Ammon's horn (tissue), 1 donor: ENCODE measurements around the gene MYCBP.
"Not testable (repeated sequence)": the region's sequence is repeated elsewhere in the genome, so short reads cannot be mapped to it uniquely, and the experiment has no call there.

Experiments used
- DNase-seq: peaks from one replicate; pipeline ENCODE4 v3.0.0-alpha.2; 2016; ENCODE audit warnings: low spot score

MYCBP gene

DNA sequence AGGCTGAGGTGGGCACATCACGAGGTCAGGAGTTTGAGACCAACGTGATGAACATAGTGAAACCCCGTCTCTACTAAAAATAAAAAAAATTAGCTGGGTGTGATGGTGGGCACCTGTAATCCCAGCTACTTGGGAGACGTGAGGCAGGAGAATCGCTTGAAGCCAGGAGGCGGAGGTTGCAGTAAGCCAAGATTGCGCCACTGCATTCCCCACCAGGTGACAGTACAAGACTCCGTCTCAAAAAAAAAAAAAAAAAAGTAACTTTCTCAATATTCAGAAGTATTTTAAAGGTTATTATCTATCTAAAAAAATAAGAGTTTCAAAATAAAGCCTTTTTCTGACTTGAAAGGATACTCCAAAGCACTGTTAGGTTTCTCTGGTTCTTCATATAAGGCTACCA, 5.9 kb downstream of the MYCBP start:
- no peak for DNase-seq

DNA sequence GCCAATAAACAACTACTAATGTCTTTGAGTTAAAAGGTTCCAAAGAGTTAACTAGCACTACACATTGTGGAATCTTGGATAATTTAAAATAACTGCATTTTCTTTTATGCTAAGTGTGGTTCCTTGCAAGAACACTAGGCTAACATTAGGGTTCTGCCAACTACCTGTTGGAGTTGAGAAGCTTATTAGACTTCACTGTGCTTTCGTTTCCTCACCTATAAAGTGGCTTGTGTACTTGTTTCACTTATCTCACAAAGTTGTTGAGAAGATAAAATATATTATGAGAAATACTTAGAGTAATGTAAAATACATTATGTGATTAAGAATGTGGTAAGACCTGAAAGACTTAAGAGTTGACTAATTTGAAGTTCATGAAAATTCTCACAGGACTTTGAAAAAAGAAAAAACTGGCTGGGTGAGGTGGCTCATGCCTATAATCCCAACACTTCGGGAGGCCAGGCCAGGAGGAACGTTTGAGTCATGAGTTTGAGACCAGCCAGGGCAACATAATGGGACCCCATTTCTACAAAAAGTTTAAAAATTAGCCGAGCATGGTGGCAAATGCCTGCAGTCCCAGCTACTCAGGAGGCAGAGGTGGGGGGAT, 7.9 kb downstream of the MYCBP start:
- DNase-seq: no peak

DNA sequence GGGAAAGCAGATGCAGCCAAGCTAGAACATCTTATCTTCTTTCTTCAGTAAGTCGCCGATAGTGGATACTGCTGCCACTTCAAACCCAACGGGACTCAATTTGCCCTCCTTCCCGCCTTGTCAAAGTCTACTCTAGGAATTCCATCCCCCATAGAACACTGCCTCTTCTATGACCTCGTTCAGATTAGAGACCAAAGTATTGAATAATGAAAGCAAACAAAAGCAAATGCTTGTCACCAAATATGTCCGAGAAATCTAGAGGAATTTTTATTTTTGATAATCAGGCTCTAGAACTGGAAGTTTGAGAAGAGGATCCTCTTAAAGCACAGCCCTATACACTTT, 12.7 kb downstream of the MYCBP start:
- no peak for DNase-seq

DNA sequence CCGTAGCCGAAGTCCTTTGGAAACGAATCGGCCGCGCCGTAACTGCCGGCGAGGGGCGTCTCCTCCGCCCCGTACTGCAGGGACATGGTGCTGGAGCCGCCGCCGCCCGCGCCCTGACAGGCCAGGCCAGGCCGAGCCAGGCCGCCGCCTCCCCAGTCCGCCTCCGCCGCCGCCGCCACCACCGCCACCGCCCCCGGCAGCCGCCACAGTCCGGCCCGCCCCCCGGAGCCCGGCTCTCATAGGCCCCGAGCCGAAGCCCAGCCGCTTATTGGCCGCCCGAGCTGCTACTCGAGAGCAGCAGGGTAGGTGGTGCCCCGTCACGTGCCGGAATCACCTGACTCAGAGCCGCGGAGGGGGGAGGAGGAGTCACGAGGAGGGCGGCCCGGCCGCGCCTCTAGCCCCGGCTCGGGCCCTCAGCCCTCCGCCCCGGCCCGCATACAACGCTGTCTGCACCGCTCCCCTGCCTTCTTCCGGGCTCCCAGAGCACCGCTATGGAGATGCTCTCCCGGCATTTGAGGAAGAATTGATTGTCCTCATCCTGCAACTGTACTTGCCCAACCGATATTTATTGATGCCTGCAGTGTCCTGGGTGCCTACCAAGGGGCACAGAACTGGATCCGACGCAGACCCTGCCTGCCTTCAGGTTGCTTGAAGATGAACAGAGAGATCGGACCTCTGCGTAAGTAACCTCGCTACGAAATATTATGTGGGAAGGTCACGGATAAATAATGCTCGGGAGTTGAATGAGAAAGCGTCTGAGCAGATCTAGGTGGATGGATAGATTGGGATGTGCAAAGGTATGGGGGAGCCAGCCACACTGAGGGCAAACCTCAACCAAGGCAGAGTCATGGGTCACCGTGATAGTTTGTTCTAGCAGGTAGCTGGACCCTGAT, 13.3 kb downstream of the MYCBP start, which contains the start of gene RRAGC:
Gene RRAGC (minus strand): TSS at position 212 of the 893 bp plus-strand sequence. CDS start 126 bp downstream, at position 86.
- peak; percentile 98 for DNase-seq

DNA sequence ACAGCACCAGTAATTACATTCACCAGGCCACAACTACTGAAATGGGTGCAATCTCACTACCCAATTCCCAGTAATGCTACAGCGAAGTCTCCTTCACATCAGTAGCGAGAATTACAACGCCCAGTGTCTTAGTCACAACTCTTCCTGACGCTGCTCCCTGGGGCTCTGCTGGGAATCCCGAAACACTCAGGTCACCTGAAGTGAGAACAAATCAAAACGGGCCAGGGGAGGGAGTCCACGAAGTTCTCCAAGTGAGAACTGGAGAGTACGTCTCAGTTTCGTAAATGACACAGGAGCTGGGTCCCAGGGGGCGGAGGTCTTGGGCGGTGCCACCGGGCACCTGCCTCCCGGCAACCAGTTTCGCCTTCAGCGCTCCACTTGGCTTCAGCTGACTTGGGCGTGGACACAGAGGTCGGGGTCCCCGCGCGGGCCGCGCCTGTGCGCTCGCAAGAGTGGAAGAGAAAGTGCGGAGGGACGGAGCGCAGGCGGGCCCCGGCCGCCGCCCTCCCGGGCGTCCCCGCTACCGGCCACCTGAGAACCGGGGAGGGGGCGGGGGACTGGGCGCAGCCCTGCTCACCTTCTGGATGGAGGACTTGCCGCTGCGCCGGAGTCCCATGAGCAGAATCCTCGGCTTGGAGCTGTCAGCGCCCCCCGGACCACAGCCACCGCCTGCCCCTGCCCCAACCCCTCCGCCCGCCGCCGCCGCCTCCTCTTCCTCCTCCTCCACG, 14.2 kb downstream of the MYCBP start:
- DNase-seq: peak; percentile 16

DNA sequence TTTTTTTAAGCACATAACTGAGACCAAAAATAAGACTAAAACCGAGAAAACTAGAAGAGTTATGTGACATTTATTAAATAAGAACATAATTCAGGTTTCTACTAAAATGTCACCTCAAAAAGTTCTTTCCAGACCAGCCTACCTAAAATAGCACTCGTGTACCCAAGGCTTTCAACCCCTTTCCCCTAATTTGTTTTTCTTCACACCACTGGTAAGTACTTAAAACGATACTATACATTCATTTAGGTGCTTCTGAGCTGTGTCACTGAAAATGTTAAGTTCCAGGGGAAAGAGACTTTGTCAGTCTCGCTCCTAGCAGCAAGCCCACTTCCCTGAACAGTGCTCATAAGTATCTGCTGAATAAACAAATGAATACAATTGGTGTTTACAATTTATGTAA, 20.4 kb downstream of the MYCBP start:
- no peak for DNase-seq

DNA sequence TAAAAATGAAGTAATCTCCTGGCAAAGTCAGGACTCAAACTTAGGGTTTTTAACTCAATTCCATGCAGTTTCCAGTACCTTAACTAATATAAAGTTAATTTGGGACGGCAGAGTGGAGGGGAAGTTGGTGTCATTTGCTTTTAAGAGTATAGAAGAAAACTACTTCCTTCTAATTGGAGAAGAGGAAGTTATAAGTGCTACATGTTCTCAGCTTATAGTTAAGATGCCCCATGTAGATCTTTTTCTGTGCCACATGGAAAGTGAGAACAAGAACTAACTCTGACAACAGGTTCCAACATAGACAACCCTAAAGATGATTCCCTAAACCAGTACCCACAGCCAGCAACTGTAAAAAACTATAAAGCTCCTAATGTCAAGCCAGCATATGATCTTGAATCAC, 25.1 kb downstream of the MYCBP start:
- DNase-seq: peak; percentile 19

DNA sequence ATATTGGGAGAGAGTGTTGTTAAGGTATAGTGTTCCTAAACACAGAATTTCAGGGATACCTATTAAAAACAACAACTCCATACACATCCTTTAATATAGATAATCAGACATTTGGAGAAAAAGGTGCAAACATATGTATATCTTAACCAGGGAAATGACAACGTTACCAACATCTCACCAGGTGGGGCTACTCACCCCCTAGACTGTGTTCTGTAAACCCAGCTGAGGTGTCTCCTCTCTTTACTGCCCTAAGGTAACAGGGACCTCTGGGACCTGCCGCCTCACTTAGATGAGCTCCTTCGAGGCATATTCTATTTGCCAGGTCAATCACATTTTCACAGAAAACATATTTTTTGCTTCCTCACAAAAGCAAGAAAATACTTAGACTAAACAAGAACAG, 26.9 kb downstream of the MYCBP start:
- DNase-seq: no peak

DNA sequence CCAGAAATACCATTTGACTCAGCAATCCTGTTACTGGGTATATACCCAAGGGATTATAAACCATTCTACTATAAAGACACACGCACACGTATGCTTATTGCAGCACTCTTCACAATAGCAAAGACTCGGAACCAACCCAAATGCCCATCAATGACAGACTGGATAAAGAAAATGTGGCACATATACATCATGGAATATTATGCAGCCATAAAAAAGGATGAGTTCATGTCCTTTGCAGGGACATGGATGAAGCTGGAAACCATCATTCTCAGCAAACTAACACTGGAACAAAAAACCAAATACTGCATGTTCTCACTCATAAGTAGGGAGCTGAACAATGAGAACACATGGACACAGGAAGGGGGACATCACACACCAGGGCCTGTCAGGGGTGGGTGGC, 28.1 kb downstream of the MYCBP start:
- DNase-seq: not testable (repeated sequence)

DNA sequence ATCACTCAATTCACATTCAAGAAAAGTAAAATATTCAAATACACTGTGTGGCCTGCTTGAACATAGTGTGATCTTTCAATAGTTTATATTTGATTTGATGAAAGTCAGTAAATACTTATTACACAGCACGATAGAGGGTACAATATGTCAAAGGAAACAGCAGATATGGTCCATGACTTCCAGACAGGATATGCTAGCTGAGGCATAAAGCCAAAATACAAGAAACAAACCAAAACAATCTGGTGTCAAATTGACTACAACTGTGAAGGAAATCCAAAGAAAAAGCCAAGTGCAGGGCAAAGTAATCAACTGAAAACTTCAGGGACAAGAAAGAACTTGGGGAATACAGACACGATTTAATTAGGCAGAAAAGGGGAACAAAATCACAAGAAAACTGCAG, 32.9 kb downstream of the MYCBP start:
- no peak for DNase-seq

DNA sequence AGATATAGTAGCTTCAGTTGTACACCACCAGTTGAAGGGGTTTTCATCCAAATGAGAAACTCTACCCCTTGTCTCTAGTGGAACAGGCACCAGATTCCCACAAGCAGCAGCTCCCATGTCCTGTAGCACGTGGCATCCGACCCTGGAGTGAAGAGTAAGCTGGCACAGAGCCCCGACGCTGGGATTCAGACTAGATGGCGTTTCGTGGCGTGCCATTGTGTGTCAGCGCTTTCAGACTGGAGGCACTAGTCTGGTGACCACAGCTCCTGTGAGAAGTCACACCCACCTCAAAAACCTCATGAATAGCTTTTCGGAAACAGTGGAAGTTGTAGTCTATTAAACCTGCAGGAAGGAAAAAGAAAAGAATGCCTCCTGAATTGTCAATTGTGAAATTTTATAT, 33.8 kb downstream of the MYCBP start:
- DNase-seq: no peak

DNA sequence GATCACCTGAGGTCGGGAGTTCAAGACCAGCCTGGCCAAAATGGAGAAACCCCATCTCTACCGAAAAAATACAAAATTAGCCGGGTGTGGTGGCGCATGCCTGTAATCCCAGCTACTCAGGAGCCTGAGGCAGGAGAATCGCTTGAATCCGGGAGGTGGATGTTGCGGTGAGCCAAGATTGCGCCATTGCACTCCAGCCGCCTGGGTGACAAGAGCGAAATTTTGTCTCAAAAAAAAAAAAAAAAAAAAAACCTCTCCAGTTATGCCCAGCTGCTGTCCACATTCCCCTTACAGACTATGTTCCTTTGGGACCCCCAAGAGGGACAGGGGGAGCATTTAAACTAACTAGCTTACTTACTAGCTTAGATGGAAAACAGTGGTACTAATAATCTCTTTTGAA, 36.8 kb downstream of the MYCBP start:
- not testable (repeated sequence) for DNase-seq

DNA sequence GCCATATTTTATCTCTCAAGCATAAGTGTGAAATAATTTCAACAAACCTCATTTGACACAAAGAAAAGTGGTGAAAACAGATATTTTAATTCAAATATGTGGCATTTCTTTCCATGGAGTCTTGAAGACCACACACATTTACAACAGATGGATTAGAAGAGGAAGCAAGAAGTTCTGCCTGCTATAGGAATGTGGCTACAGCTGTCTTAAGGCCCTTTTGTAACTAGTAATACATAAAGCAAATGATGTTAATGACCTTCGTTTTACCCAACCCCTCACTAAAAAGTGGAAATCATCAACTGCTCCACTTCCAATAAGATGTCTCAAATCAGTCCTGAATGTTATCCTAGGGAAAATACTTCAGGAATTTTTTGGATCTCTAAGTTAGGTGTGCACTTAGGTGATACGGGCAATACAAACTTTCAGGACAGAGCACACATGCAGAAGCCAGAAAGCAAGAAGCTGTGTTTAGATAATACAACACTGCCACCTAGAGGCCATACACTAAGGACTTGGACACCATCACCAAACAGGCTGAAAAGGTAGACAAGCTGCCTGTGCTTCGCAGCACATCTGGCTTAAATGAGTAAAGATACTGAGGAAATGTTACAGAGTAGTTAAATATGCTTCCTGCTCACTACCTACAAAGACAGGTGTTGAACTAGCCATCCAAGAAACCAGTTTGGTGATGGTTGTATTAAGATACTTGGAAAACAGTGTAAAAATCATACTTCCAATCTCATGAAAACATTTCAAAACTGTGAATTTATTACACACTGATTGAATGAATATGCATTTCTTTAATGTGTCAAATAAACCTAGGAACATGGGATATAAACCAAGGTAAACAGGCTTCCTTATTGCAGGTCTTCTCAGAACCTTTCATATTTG, 38.0 kb downstream of the MYCBP start:
- peak; percentile 92 for DNase-seq

DNA sequence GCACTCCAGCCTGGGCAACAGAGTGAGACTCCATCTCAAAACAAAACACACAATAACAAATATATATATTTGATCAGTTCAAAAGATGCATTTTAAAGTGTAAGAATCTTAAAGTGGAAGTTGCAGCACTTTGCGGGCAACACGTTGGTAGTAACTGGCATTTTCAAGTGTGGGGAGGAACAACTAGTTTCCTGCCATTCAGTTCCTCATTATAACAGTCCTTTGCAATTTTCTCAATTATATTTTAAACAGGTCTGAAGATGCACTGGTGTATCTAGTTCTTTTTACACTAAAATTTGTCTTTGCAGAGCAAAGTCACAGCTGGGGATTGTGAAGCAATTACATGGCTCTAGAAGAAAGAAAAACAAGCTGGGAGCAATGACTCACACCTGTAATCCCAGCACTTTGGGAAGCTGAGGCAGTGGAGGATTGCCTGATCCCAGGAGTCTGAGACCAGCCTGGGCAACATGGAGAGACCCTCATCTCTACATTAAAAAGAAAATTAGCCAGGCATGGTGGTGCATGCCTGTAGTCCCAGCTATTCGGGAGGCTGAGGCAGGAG, 38.8 kb downstream of the MYCBP start:
- DNase-seq: no peak

DNA sequence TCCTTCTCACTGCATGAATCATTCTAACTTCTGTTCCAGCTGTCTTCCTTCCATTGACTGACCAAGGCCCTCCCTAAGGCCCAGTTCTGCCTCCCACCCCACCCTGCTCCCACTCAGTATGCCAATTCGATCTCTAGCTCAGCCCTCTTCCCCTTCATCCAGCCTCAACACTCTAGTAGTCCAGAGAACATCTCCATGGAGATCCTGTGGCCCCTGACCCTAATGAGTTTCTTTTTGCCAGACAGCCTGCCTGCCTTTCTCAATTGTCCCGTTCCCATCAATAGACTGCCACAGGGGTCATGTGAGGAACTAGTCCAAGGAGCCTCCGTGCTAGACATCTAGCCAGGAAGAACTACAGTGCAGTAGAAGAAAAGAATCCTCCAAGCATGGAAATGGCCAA, 40.0 kb downstream of the MYCBP start:
- DNase-seq: peak; percentile 56

DNA sequence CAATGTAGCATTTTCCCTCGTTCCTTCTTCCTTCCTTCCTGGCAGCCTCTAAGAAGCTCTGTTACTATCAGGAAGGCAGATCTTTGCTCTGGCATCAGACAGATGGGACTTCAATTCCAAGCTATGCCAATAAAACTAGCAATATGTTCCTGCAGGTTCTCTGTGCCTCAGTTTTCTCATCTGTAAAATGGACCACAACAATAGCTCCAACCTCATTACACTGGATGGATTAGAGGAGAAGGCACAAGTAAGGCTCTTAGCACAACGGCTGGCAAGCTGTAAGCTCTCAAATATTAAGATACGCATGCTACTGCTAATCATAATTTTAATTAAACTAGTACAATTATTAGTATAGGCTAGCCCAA, 40.8 kb downstream of the MYCBP start:
- DNase-seq: no peak

DNA sequence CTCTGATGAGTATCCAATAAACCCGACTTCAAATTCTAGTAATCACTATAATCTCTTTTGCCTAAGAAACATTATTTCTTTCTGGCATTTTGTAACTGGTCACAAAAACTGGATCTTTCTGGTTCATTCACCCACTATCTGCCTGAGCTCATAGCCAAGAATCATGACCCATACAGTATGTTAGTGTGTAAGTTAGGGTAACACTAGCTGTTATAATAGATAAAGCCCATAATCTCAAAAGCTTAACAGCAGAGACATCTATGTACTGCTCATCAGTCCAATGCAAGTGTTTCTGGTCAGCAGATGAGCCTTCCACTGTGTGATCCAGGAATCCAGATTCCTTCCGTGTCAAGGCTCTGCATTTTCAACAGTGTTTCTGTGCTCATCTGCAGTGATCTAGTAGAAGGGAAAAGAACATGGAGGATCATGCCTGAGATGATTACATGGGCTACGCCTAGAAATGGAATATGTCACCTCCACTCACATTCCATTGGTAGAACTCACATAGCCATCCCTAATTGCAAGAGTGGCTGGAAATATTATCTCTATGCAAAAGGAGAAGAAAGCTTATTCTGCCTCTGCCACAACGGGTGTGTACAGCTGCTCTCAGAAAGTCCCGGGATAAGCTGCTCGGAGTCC, 41.3 kb downstream of the MYCBP start:
- no peak for DNase-seq

DNA sequence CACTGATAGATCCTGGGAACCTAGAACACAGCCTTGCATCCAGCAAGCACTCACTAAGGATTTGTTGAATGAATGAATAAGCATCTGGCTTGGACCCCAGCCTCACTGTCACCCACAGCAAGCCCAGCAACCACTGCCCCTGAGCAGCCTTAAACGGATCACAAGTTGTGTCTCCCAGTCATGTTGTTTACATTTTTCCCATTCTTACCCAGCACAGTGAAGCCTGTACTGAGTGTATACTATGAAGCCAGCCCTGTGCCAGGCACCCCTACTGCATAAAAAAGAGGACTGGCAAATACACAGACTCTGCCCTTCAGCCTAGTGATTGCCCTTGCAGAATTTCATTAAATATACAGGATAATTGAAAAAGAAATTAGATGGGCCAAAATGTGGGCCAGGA, 43.8 kb downstream of the MYCBP start:
- no peak for DNase-seq

DNA sequence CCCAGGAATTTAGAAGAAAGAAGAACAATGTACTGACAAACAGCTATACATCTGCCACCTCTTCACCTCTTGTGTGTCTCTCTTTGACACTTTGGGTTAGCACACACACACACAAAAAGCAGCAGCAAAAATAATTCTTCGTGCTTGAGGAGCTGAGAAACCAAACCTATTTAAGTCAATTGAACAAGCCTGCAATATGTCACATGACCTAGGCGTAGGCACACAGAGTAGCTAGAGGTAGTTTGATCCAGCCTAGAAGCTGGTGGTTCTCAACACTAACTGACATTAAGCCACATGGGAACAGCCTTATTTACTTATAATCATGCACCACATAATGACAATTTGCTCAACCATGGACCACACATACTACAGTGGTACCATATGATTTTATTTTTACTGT, 45.8 kb downstream of the MYCBP start:
- DNase-seq: no peak

DNA sequence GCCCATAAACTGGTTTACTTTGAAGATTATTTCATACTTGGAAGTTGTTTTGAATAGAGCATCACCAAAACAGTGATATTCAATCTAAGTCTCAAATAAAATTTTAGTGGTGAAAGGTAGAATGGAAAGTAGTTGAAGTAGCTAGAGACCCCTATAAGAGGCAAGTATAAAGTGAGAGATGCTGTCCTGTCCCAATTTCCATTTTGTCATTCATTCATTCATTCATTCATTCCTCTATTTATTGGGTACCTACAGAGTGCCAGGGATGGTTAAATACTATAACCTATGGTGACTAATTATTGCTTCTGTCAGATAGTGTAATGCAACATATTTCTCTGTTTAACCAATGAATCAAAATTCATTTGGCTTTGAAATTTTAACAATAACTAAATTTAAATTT, 46.3 kb downstream of the MYCBP start:
- no peak for DNase-seq

DNA sequence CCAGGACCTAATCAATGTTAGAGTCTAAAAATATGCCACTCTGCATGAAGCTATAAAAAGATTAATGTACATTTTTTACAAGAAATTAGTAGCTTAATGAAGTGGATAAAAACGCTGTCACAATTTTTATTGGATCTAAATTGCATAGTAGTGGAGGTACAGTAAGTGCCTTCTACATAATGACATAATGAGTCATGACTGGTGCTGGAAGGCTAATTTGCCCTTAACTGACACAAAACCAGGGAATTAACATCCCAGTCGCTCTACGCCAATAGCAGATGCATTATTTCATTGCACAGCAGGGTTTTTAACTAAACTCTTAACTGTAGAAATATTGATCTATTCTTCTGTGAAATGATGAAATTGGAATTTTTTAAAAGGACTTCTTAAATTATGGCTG, 46.9 kb downstream of the MYCBP start:
- DNase-seq: no peak
